GM12873 (cell line): ENCODE data around the gene UBXN2A.

ENCODE experiments used
- CTCF ChIP-seq: IDR thresholded peaks from 2 replicates; pipeline ENCODE4 v1.5.1; 2012; ENCODE audit warnings: low read depth, mild to moderate bottlenecking, moderate library complexity, low read length, control low read depth; ENCODE audit not compliant: insufficient read depth; ENCODE audit errors: missing control alignments

Gene UBXN2A

GRCh38 chr2:23926290-23926749 is 13.9 kb upstream of the UBXN2A start:
- TF ChIP-seq CTCF = no peak

- peak; percentile 85 for TF ChIP-seq CTCF
Observed at GRCh38 chr2:23926750-23927571, 13.3 kb upstream of the UBXN2A start, which contains the start of gene ATAD2B. Gene ATAD2B, minus strand, starts transcription at chr2:23927123. Its CDS starts 353 bp downstream, at chr2:23926770.

GRCh38 chr2:23934259-23934658 is 6.0 kb upstream of the UBXN2A start:
- TF ChIP-seq CTCF = no peak

GRCh38 chr2:23940718-23941620 is 706 bp downstream of the UBXN2A start:
- TF ChIP-seq CTCF = no peak

GRCh38 chr2:23941644-23942043 is 1.4 kb downstream of the UBXN2A start:
- no peak for TF ChIP-seq CTCF

- TF ChIP-seq CTCF = no peak
Observed at GRCh38 chr2:23943666-23944065, 3.4 kb downstream of the UBXN2A start.

GRCh38 chr2:23944527-23944926 is 4.3 kb downstream of the UBXN2A start:
- TF ChIP-seq CTCF = no peak
